GM18505 (cell line): Measurements from ENCODE around the gene ATP11A.

ENCODE experiments used
- ATAC-seq: cut with Tn5 transposase; IDR thresholded peaks from one replicate; pipeline ENCODE4 v1.9.1; 2021; ENCODE audit not compliant: unreplicated experiment
- POLR2A ChIP-seq: IDR thresholded peaks from 4 replicates; pipeline ENCODE4 v1.6.1; 2011; ENCODE audit warnings: borderline replicate concordance; ENCODE audit not compliant: insufficient read depth, insufficient read length; ENCODE audit errors: extremely low read depth

ATP11A gene

DNA sequence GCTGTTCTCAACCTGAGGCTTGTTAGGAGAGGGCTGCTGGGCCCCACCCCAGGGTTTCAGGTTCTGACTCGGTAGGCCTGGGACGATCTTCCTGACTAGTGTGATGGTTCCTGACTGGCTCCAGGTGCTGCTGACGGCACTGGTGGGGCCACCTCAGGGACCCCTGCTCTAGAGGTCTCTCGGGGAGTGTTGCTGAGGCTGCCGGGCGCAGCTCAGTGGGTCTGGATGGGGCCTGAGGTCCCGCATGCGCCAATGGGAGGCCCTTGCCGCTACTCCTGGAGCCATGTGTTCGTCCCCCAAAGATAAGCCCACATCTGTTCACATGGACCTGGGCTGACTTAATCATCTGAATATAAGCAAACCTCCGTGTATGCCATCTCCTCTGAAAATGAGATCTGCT is 133.0 kb downstream of the ATP11A start:
- no peak for TF ChIP-seq POLR2A
- ATAC-seq = no peak

DNA sequence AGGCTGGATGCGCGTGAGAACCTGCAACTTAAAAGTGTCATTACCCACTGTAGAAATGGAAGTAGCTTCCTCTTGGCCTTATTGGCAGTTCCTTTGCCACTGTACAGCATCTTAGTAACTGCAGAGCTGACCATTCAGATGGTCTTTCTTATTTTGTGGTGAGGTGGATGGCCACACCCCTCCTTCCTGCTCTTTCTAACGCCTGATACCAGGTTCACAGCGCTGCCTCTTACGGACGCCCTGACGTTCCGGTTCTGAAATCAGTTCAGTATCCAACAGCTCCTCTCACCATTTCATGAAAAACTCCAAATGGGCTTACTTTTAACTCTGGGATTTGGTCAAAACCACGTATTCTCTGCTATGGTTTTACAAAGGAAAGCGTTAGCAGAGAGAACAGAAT is 134.6 kb downstream of the ATP11A start:
- TF ChIP-seq POLR2A = no peak
- no peak for ATAC-seq

DNA sequence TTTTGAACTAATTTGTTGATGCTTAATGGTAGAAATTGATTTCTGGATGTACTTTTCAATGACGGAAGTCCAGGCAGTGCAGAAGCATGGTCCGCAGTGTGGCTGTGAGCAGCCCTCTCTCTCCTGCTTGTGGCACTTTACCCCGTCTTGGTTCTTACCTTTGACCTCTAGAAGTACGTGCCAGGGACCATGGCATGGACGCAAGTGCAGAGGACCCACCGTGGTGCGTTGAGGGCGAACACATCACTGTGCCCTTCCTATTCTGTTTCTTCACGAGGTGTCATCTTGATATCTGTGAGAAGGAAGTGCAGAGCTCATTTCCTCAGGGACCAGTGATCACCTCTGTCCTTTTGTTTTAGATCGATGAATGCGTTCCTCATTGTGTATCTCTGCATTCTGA is 135.2 kb downstream of the ATP11A start:
- ATAC-seq = no peak
- TF ChIP-seq POLR2A = no peak

DNA sequence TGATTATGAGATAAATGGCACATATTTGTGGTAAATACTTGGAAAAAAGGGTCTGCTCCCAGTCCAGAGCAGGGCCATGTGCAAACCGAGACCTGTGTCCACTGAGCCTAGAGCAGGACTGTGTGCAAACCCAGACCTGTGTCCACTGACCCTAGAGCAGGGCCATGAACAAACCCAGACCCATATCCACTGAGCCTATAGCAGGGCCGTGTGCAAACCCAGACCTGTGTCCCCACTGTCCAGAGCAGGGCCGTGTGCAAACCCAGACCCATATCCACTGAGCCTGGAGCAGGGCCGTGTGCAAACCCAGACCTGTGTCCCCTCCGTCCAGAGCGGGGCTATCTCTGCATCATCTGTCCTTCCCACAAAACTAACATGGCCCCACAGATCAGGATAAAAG is 136.0 kb downstream of the ATP11A start:
- ATAC-seq = no peak
- no peak for TF ChIP-seq POLR2A

DNA sequence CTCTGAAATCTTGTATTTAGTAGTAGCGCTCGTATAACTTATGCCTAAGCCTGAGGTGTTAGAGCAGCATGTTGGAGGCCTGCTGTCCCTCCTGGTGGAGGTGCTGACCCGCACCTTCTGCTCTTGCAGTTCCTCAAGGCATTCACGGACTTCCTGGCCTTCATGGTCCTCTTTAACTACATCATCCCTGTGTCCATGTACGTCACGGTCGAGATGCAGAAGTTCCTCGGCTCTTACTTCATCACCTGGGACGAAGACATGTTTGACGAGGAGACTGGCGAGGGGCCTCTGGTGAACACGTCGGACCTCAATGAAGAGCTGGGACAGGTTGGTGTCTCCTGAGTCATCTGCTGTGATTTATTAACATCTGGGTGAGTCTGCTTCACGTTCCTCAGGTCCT is 136.7 kb downstream of the ATP11A start:
- ATAC-seq = no peak
- no peak for TF ChIP-seq POLR2A

DNA sequence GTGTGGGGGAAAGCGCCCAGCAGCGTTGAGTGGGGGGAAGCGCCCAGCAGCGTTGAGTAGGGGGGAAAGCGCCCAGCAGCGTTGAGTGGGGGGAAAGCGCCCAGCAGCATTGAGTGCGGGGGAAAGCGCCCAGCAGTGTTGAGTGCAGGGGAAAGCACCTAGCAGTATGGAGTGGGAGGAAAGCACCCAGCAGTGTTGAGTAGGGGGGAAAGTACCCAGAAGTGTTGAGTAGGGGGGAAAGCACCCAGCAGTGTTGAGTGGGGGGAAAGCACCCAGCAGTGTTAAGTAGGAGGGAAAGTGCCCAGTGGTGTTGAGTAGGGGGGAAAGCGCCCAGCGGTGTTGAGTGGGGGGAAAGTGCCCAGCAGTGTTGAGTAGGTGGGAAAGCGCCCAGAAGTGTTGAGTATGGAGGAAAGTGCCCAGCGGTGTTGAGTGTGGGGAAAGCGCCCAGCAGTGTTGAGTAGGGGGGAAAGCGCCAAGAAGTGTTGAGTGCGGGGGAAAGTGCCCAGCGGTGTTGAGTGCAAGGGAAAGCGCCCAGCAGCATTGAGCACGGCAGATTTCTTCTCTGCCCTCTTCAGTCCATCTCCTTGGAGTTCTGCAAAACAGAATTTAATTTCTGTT is 138.4 kb downstream of the ATP11A start:
- ATAC-seq = no peak
- TF ChIP-seq POLR2A = no peak

DNA sequence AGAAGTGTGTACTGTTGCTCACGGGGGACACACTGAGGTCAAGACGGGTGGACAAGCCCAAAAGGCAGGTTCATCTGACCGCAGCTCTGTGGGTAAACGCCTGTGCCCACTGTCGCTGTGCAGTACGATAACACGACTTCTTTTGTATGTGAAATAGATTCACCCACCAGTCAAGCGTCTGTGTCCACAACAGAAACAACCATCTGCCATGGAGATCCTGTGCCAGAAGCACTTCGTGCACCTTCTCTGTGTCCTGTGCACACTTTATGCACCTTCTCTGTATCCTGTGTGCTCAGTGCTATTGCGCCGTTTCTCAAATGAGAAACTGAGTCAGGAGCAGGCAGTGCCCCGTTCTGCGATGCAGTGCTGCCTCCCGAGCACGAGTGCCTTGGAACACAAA is 138.9 kb downstream of the ATP11A start:
- no peak for TF ChIP-seq POLR2A
- no peak for ATAC-seq

DNA sequence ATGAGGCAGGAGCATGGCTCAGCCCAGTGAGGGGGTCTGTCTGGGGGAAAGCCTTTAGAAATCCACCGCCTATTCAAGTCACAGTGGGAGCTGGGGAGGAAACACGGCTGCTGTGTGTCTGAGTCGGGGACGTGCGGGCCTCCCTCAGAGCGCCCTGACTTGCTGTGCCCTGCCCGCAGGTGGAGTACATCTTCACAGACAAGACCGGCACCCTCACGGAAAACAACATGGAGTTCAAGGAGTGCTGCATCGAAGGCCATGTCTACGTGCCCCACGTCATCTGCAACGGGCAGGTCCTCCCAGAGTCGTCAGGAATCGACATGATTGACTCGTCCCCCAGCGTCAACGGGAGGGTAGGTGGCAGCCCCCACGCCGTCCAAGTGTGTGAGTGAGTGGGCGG is 141.4 kb downstream of the ATP11A start:
- no peak for TF ChIP-seq POLR2A

DNA sequence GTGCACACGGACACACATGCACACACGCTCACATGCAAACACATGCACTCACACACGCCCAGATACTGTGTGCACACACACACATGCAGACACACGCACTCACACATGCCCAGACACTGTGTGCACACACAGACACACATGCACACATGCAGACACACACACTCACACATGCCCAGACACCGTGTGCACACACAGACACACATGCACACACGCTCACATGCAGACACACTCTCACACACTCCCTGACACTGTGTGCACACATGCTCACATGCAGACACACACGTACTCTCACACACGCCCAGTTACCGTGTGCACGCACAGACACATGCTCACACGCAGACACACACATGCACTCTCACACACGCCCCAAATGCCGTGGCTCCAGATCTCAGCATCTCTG is 142.0 kb downstream of the ATP11A start:
- ATAC-seq = no peak
- no peak for TF ChIP-seq POLR2A

More for the DNA sequence above, 141.4 kb downstream of the ATP11A start:
- no peak for ATAC-seq

DNA sequence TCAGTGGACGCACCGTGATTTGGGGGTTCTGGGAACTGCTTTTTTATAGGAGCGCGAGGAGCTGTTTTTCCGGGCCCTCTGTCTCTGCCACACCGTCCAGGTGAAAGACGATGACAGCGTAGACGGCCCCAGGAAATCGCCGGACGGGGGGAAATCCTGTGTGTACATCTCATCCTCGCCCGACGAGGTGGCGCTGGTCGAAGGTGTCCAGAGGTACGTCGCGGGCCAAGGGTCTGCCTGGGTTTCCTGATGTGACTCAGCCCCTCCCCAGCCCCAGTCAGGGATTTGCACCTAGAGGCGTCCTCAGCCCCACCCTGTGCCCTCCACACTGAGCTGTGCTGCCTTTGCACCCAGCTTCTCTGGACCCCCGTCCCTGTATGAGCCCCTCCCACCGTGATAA is 143.0 kb downstream of the ATP11A start:
- ATAC-seq = no peak
- no peak for TF ChIP-seq POLR2A

DNA sequence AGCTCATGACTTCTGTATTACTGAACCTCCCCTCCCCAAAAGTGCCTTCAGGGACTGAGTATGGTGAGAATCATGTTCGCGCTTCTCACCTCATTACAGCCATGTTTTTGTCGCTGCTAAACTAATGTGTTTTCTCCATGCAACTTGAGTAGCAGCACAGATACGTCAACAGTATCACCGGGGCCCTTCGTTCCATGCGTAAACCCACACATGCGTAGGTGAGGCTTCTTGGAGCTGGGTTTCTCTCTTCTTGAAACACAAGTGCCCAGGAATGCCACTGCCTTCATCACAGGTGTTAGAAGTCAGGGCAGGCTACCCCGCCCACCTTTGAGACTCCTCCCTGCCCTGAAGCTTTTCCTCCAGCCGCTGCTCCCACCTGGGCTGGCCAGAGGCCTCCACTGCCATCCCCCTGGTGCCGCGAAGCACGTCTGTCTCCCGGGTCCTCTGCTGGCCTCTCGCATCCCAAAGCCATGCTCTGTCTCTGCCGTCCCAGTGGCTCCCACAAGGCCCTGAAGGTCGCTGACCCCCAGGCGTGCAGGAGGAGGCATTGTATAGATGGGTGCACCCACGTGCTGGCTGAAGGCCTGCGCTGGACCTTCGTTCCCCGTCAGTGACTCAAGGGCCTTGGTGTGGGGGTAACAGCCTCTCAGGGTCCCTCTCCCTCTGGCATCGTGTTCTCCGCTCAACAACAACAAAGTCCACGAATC is 143.9 kb downstream of the ATP11A start:
- ATAC-seq = no peak
- no peak for TF ChIP-seq POLR2A

DNA sequence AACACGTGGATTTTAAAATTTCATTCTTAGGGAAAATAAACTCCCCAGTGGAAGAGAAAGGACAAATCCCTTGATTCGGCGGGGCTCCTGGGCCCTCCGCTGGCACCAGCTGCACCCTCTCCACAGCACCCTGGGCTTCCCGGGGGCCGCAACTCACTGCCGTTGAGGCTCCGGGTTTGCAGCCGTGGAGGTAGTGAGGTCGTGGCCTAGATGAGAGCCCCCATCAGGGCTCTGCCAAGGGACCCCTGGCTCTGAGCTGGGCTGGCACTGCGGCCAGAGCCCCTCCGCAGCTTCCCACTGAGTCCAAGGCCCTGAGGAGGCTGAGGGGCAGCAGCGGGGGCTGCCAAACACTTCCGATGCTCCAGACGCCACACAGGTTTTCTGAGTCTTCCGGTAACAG is 145.5 kb downstream of the ATP11A start:
- TF ChIP-seq POLR2A = no peak
- ATAC-seq = no peak

DNA sequence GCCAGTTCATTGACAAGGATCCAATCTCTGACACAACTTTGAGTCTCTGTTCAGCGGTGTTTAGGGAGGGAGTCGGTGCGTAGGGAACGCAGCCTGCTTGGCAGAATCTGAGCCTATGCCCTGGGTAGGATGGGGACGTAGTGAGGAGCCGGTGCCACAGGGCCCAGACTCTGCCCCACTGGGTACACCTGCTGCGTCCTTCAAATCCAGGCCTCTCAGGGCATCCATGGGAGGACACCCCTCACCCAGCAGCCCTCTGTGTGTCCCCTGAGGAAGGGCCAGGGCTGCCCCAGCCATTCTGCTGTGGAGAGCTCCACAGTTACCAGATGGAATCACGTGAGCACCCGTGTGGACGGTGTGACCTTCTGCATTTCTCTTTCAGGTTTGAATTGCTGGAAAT is 146.0 kb downstream of the ATP11A start:
- ATAC-seq = no peak

DNA sequence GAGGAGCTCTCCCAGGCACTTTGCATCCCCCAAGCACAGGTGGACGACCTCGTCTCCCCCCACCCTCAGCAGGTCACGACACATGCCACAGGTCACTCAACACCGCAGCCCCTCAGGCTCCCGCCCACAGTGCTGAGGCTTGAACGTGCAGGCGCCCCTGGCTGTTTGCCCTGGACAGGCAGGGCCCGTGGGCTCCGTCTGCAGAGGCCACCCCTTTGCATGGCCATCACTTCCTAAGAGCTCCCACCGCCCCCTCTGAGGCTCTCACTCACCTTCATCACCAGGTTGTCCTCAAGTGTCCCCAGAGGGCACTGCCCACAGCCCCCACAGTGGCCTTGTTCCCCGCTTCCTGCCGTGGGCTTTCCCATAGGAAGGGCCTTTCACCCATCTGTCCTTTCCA is 147.1 kb downstream of the ATP11A start:
- TF ChIP-seq POLR2A = no peak
- no peak for ATAC-seq

More for the DNA sequence above, 146.0 kb downstream of the ATP11A start:
- no peak for TF ChIP-seq POLR2A

DNA sequence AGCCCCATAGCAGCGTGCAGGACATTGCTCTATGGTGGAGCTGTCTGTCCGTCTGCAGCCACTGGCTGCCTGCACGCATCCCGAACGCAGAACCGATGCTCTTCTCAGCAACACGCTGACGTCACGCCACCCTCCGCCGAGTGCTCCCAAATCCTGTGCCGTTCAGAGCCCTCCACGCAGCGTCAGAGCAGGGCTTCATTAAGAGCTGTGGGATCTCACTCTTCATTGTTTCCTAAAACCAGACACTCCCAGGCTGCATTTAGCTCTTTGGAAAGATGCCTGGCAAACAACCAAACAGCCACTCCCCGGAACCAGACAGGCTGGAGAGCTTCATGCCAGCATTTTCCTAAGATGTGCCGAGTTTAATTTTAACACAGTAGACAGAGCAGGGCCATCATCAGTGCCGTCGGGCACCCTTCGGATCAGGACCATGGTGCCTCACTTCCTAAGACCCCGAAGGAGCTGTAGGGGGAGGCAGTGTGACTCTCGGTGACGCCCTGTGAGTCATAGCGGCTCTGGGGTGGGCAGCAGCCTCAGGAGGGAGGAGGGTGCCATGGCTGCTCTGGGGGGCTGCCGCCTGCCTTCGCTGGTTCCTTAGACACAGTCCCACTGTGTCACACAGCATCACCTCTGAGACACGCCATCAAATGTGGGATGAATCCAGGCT is 147.7 kb downstream of the ATP11A start:
- TF ChIP-seq POLR2A = no peak
- ATAC-seq = no peak
